HepG2 (cell line): Measurements from ENCODE around the gene ZFP90. TPM values are rescaled to one million over a fixed set of nuclear protein-coding genes. Genes with fewer than 3 reads are reported as not detected.

Source experiments
- ATAC-seq: fragments of 200-7000 bp; cut with Tn5 transposase; 3 replicates; pipeline ENCODE4 v1.9.1; 2020; ENCODE audit warnings: mild to moderate bottlenecking, moderate library complexity
- BruUV-seq: library from RNA; stranded (reverse); fragments of 400-500 nt; replicated peaks from 2 replicates; lab custom pipeline; 2021; lab: Mats Ljungman, UMichigan
- CTCF ChIA-PET: fragments of 300-600 bp; formaldehyde crosslinking; extraction: SDS; loops from one replicate; lab custom pipeline; 2021; ENCODE audit warnings: low total read pairs, inconsistent platforms, low intra/inter-chr PET ratio; lab: Yijun Ruan, JAX
- POLR2A ChIA-PET: fragments of 350-600 bp; sonication (Branson Sonifier 250); formaldehyde crosslinking; loops from one replicate; lab custom pipeline; 2020; ENCODE audit warnings: antibody characterized with exemption, inconsistent platforms; lab: Yijun Ruan, JAX
- DNase-seq: peaks from one replicate; pipeline ENCODE4 v3.0.0-alpha.2; 2015; ENCODE audit warnings: low spot score
- FAIRE-seq: peaks from 3 replicates; lab custom pipeline; 2011; peaks lifted over from hg19 to GRCh38; lab: Jason Lieb, UNC
- H2AFZ ChIP-seq: one replicate; pipeline ENCODE4 v1.6.1; 2011; ENCODE audit warnings: low read length, inconsistent platforms
- H3K27ac ChIP-seq: fragments of 300-600 bp; 3 replicates; pipeline ENCODE4 v1.8.0; 2011; ENCODE audit warnings: mixed run types, mild to moderate bottlenecking, mixed read lengths, low read length, inconsistent platforms; ENCODE audit not compliant: insufficient read depth; ENCODE audit errors: extremely low read length
- H3K27me3 ChIP-seq, 2 experiments: fragments of 200-600 bp in 1 of 2; 2 replicates in 1 of 2; 3 replicates in 1 of 2; pipeline versions ENCODE4 v1.6.0 to v1.8.0; 2011; ENCODE audit warnings: low read length in 2 of 2, mild to moderate bottlenecking in 2 of 2, moderate library complexity in 2 of 2, inconsistent platforms in 1 of 2; ENCODE audit not compliant: insufficient read depth in 2 of 2, control insufficient read depth in 1 of 2
- H3K36me3 ChIP-seq, 2 experiments: fragments of 200-600 bp in 1 of 2; replicated peaks in 1 of 2; 2 replicates in 1 of 2; 3 replicates in 1 of 2; pipeline versions ENCODE4 v1.5.1 to v1.8.0; 2011; ENCODE audit warnings: low read length in 2 of 2, inconsistent platforms in 1 of 2; ENCODE audit not compliant: insufficient read depth in 2 of 2, control insufficient read depth in 1 of 2
- H3K4me1 ChIP-seq: 2 replicates; pipeline ENCODE4 v1.5.1; 2012; ENCODE audit warnings: low read length, inconsistent platforms; ENCODE audit not compliant: insufficient read depth
- H3K4me2 ChIP-seq: 2 replicates; pipeline ENCODE4 v1.6.0; 2011; ENCODE audit warnings: low read depth, low read length, inconsistent platforms
- H3K4me3 ChIP-seq, 3 experiments: fragments of 200-600 bp in 1 of 3; sonication (generic), shearing (Covaris generic) in 1 of 3; replicated peaks in 1 of 3; 2 replicates each; pipeline ENCODE4 v1.5.1; 2011 to 2016; ENCODE audit warnings: low read length in 3 of 3, inconsistent platforms in 2 of 3, low read depth in 2 of 3, mild to moderate bottlenecking in 2 of 3, control low read depth in 1 of 3, mixed read lengths in 1 of 3; ENCODE audit not compliant: insufficient read depth in 1 of 3
- H3K79me2 ChIP-seq: one replicate; pipeline ENCODE4 v1.6.1; 2011; ENCODE audit warnings: low read length, inconsistent platforms; ENCODE audit not compliant: insufficient read depth
- H3K9ac ChIP-seq: 2 replicates; pipeline ENCODE4 v1.6.0; 2011; ENCODE audit warnings: mild to moderate bottlenecking, low read depth, low read length, inconsistent platforms; ENCODE audit not compliant: insufficient read depth
- H3K9me3 ChIP-seq: 2 replicates; pipeline ENCODE4 v1.5.1; 2012; ENCODE audit warnings: mild to moderate bottlenecking, low read length
- H4K20me1 ChIP-seq: 2 replicates; pipeline ENCODE4 v1.6.0; 2011; ENCODE audit warnings: inconsistent platforms, mild to moderate bottlenecking, low read length, moderate library complexity; ENCODE audit not compliant: insufficient read depth
- FOXK1 ChIP-seq: sonication (generic); formaldehyde crosslinking; IDR thresholded peaks from 2 replicates; pipeline ENCODE4 v1.4.0; 2020; ENCODE audit warnings: low read depth, missing genetic modification reagents, borderline replicate concordance
- HMGA1 ChIP-seq: sonication (generic); formaldehyde crosslinking; conservative IDR thresholded peaks from 2 replicates; pipeline ENCODE4 v1.4.0; 2020; ENCODE audit warnings: missing genetic modification reagents
- HNRNPL ChIP-seq: fragments of 200-400 bp; formaldehyde crosslinking; IDR thresholded peaks from 2 replicates; pipeline ENCODE4 v1.6.1; 2017; ENCODE audit warnings: mild to moderate bottlenecking, low read depth, low read length
- IKZF5 ChIP-seq: IDR thresholded peaks from 2 replicates; pipeline ENCODE4 v1.6.1; 2018; ENCODE audit warnings: missing genetic modification reagents, mild to moderate bottlenecking, missing compliant biosample characterization
- JDP2 ChIP-seq: sonication (generic); formaldehyde crosslinking; IDR thresholded peaks from 2 replicates; pipeline ENCODE4 v1.8.1; 2022; ENCODE audit warnings: missing genetic modification reagents, borderline replicate concordance
- KAT7 ChIP-seq: IDR thresholded peaks from 2 replicates; pipeline ENCODE4 v1.6.1; 2018; ENCODE audit warnings: borderline replicate concordance, missing compliant biosample characterization
- NCOA1 ChIP-seq: sonication (generic); formaldehyde crosslinking; IDR thresholded peaks from 2 replicates; pipeline ENCODE4 v1.9.0; 2021; ENCODE audit warnings: missing genetic modification reagents
- RCOR2 ChIP-seq: IDR thresholded peaks from 2 replicates; pipeline ENCODE4 v1.6.1; 2016; ENCODE audit warnings: missing biosample characterization, missing genetic modification reagents
- ZBTB38 ChIP-seq: sonication (generic); formaldehyde crosslinking; IDR thresholded peaks from 2 replicates; pipeline ENCODE4 v1.5.1; 2020; ENCODE audit warnings: mild to moderate bottlenecking, missing genetic modification reagents
- ZFP82 ChIP-seq: sonication (generic); formaldehyde crosslinking; IDR thresholded peaks from 2 replicates; pipeline ENCODE4 v1.5.1; 2020; ENCODE audit warnings: mild to moderate bottlenecking, missing genetic modification reagents, borderline replicate concordance
- ZNF30 ChIP-seq: sonication (generic); formaldehyde crosslinking; IDR thresholded peaks from 2 replicates; pipeline ENCODE4 v1.5.0; 2020; ENCODE audit warnings: mild to moderate bottlenecking, missing genetic modification reagents
- ZNF766 ChIP-seq: sonication (generic); formaldehyde crosslinking; IDR thresholded peaks from 2 replicates; pipeline ENCODE4 v1.5.0; 2020; ENCODE audit warnings: missing genetic modification reagents, borderline replicate concordance
- whole genome bisulfite sequencing: methylation state at CpG from one replicate; pipeline ENCODE4 v1.1.6; 2017; ENCODE audit warnings: low lambda C conversion rate; 5-methylcytosine and 5-hydroxymethylcytosine counted together
- in situ Hi-C: cut with HindIII; loops from 2 replicates; pipeline ENCODE4 v1.10.0; 2017; ENCODE audit warnings: low pct_unique_long_range_greater_than_20kb; ENCODE audit not compliant: extremely low pct_ligation_motif_present
- intact Hi-C: fragments of 100-400 bp; cut with micrococcal nuclease; formaldehyde crosslinking; loops from one replicate; pipeline ENCODE4 v1.10.0; 2022; ENCODE audit not compliant: unreplicated experiment
- polyA plus RNA-seq, 8 experiments: library from polyadenylated mRNA; depleted of rRNA in 3 of 8; stranded (reverse) in 7 of 8; unstranded in 1 of 8; fragments of >200 nt; fragmentation: Illumina TruSeq in 4 of 8; extraction: Trizol in 4 of 8; gene quantifications; 2 replicates each; pipeline versions ENCODE4 v1.2.1 to v1.2.3, GENCODE V29; 2011 to 2016; ENCODE audit warnings: low read depth in 4 of 8, missing spikeins in 1 of 8, mixed read lengths in 1 of 8; ENCODE audit not compliant: insufficient read depth in 1 of 8
- total RNA-seq, 5 experiments: library from RNA; depleted of rRNA; stranded (reverse); fragments of >200 nt; fragmentation: Illumina TruSeq; extraction: Trizol; gene quantifications; 2 replicates each; pipeline ENCODE4 v1.2.3, GENCODE V29; 2016; ENCODE audit warnings: low read depth in 1 of 5

The ZFP90 gene
- total and polyA plus RNA-seq, 2 of the 13 experiments (the other 11 are each of a cell fraction or from before 2014, with no cell fraction given), result 17.6 to 18.9 TPM

DNA sequence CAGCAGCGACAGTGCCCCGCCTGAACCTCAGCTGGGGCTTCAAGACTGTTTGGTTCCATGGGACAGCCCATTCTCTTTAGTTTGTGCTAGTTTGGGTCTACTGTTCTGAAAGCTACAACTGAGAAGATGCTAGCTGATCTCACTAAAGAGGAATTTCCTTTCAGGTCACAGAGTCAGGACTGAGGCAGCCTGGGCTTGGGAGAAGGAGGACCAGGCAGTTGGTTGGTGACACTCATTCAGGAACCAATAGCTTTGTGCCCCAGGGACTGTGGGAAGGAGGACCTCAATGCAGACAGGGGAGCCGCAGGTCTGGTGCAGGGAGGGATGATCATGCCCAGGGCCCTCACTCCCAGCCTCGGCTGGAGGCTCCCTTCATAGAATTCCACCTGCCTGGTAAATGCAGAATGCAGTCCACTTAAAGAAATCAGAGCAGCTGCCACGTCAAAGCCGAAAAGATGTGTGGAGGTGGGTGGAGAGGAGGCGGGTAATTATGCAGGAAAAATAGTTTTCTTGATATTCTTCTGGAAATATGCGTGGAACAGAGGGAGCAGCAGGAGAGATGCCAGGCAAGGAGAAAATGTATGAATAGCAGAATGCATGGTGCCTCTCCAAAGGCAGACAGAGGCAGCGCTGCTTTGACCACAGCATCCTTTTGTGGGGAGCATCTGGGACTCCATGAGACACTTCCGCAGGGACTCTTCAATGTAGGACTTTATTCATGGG is 32.6 kb upstream of the ZFP90 start:
- no peak overlapping the region for H3K9ac ChIP-seq
- FAIRE-seq (no peak), ATAC-seq (no peak), DNase-seq (no peak)
- no peak overlapping the region for H2AFZ ChIP-seq
- H3K79me2 ChIP-seq, result no peaks in the 10 kb centered on the region
- no peaks in the 10 kb centered on the region for H3K36me3 ChIP-seq
- no peak for TF ChIP-seq FOXK1 (CRISPR knock-in tag)
- TF ChIP-seq ZFP82 (CRISPR knock-in tag), result no peak
- TF ChIP-seq IKZF5, result no peak
- no peak for TF ChIP-seq NCOA1 (CRISPR knock-in tag)
- TF ChIP-seq ZBTB38, result no peak
- no peak for TF ChIP-seq RCOR2 (CRISPR knock-in tag)
- no peak overlapping the region for H3K27ac ChIP-seq
- POLR2A ChIA-PET, result no interaction called here
- 12% methylated on average over 10 of the region's 10 CpGs for WGBS
- peaks cover 2 to 59% of the 10 kb centered on the region in 2 experiments; a peak in 3 of 5 replicates for H3K27me3 ChIP-seq
- in situ Hi-C loops (no loop called here), intact Hi-C loops (no loop called here)
- H3K9me3 ChIP-seq, result no peaks in the 10 kb centered on the region
- no peak overlapping the region for H3K4me2 ChIP-seq
- CTCF ChIA-PET, result no interaction called here
- BruUV-seq, result no TSS peak
- peaks cover 17% of the 10 kb centered on the region for H3K4me1 ChIP-seq
- no peaks in the 10 kb centered on the region for H4K20me1 ChIP-seq
- H3K4me3 ChIP-seq, result no peak overlapping the region

GRCh38 chr16:68508013-68508412 is 31.1 kb upstream of the ZFP90 start:
- WGBS, result 26% methylated on average over 8 of the region's 8 CpGs
- no peak overlapping the region for H3K9ac ChIP-seq
- FAIRE-seq (no peak), DNase-seq (no peak), ATAC-seq (no peak)
- no peaks in the 10 kb centered on the region for H3K36me3 ChIP-seq
- H3K4me2 ChIP-seq, result no peak overlapping the region
- H3K9me3 ChIP-seq, result no peaks in the 10 kb centered on the region
- peaks cover 19% of the 10 kb centered on the region for H3K4me1 ChIP-seq
- H3K4me3 ChIP-seq, result no peak overlapping the region
- in situ Hi-C loops (no loop called here), intact Hi-C loops (no loop called here)
- H2AFZ ChIP-seq, result no peak overlapping the region
- no TSS peak for BruUV-seq
- CTCF ChIA-PET, result no interaction called here
- POLR2A ChIA-PET, result no interaction called here
- H4K20me1 ChIP-seq, result no peaks in the 10 kb centered on the region
- H3K27ac ChIP-seq, result no peak overlapping the region
- H3K27me3 ChIP-seq, result peaks cover 0 to 52% of the 10 kb centered on the region in 2 experiments; a peak in 3 of 5 replicates
- no peaks in the 10 kb centered on the region for H3K79me2 ChIP-seq
- TF ChIP-seq HNRNPL (no peak), ZNF30 (CRISPR knock-in tag) (no peak), HMGA1 (CRISPR knock-in tag) (no peak), KAT7 (CRISPR knock-in tag) (no peak), ZNF766 (CRISPR knock-in tag) (no peak), JDP2 (CRISPR knock-in tag) (no peak)
